T-helper 2 cell (primary cell): ENCODE results near the gene OR52N1.

Experiments used
- DNase-seq, 5 experiments: peaks; one replicate each; pipeline versions ENCODE4 v3.0.0 to v3.0.0-alpha.2; 2012 to 2022
- total RNA-seq, 2 donors: gene quantifications; one replicate each; lab custom pipeline; 2026; lab: John Stamatoyannopoulos, UW

Gene OR52N1
- 0 reads per million in 2 donors for total RNA-seq

- DNase-seq = no peak
Measured at GRCh38 chr11:5791165-5791564, at the start of gene OR52N1. TSS of gene OR52N1 (minus strand) at chr11:5791265. CDS start at chr11:5788816, 2,449 bp downstream.

GRCh38 chr11:5837695-5838094 is 46.6 kb upstream of the OR52N1 start:
- no peak for DNase-seq

GRCh38 chr11:5833446-5833845 is 42.4 kb upstream of the OR52N1 start:
- DNase-seq = no peak

GRCh38 chr11:5831196-5831829 is 40.2 kb upstream of the OR52N1 start:
- DNase-seq = no peak

- no peak for DNase-seq
Measured at GRCh38 chr11:5818245-5818886, 27.3 kb upstream of the OR52N1 start.

GRCh38 chr11:5815534-5815933 is 24.5 kb upstream of the OR52N1 start:
- no peak for DNase-seq

GRCh38 chr11:5809905-5810795 is 19.1 kb upstream of the OR52N1 start:
- no peak for DNase-seq

GRCh38 chr11:5809122-5809519 is 18.1 kb upstream of the OR52N1 start:
- peak in 1 of 5 experiments; percentile 10 for DNase-seq

GRCh38 chr11:5808500-5809121 is 17.5 kb upstream of the OR52N1 start, which contains the start of gene OR52N2:
TSS of gene OR52N2 (plus strand) at chr11:5808924. CDS start at chr11:5820336, 11,412 bp downstream.
- DNase-seq = peak; percentile 40 to 61 (median 48)

GRCh38 chr11:5807580-5807979 is 16.5 kb upstream of the OR52N1 start:
- DNase-seq = no peak

- DNase-seq = no peak
Measured at GRCh38 chr11:5803982-5804381, 12.9 kb upstream of the OR52N1 start.

GRCh38 chr11:5796541-5796940 is 5.5 kb upstream of the OR52N1 start:
- no peak for DNase-seq

- DNase-seq = no peak
Measured at GRCh38 chr11:5783255-5783654, 7.8 kb downstream of the OR52N1 start, which contains the start of gene OR52N5. TSS of gene OR52N5 (minus strand) at chr11:5783355. CDS start at chr11:5778634, 4,721 bp downstream.

- DNase-seq = no peak
Measured at GRCh38 chr11:5767056-5767455, 24.0 kb downstream of the OR52N1 start.

- DNase-seq = no peak
Measured at GRCh38 chr11:5753943-5754342, 37.1 kb downstream of the OR52N1 start, which contains the start of gene OR52N4. TSS of gene OR52N4 (plus strand) at chr11:5754243. CDS start at chr11:5754741, 498 bp downstream.

- no peak for DNase-seq
Measured at GRCh38 chr11:5749836-5750235, 41.2 kb downstream of the OR52N1 start.

GRCh38 chr11:5746614-5747013 is 44.5 kb downstream of the OR52N1 start:
- DNase-seq = no peak

GRCh38 chr11:5738431-5738830 is 52.6 kb downstream of the OR52N1 start:
- DNase-seq = no peak

- no peak for DNase-seq
Measured at GRCh38 chr11:5737670-5738392, 53.2 kb downstream of the OR52N1 start.

GRCh38 chr11:5737091-5737490 is 54.0 kb downstream of the OR52N1 start:
- no peak for DNase-seq
